DMS 273 (cell line): ENCODE data around the gene GOLGA2.
A peak's percentile ranks its signal among the peaks of the same experiment; 100 is the strongest.

Experiments
- DNase-seq: peaks from one replicate; lab custom pipeline; 2025; ENCODE audit not compliant: unreplicated experiment; lab: John Stamatoyannopoulos, UW

Gene GOLGA2

DNA sequence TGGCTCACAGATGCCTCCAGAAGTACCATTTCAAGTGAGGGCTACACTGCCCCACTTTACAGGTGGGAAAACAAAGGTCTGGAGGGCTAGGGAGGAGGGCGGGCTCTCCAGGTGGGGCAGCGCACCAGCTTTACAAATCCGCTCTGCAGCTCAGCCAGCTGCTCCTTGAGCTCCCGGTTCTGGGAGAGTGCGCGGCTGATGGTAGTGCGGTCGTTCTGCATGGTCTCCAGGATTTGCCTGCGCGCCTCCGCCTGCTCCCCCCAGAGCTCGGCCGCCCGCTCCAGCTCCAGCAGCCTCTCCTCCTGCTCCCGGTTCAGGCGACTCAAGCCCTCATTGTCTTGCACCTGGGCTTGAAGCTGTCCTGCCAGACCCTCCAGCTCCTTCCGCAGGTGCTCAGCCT lies 15.5 kb downstream of the GOLGA2 start:
- DNase-seq, result no peak

DNA sequence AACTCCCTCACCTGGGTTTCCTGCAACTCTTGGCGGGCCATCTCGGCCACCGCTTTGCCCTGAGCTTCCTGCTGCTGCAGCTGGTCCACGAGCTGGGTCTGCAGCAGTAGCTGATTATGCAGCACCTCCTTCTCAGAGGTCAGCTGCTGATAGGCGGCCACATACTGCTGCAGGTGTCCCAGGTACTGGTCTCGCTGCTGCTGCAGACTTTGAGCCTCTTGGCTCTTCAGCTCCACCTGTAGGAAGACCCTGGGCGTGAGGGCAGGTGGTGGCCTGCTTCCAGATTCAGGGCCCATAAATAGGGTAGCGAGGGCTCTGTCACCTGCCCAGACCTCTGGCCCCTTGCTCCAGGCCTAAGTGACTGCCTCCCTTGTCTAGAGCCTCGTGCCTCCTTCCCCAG lies 16.7 kb downstream of the GOLGA2 start:
- DNase-seq, result no peak

DNA sequence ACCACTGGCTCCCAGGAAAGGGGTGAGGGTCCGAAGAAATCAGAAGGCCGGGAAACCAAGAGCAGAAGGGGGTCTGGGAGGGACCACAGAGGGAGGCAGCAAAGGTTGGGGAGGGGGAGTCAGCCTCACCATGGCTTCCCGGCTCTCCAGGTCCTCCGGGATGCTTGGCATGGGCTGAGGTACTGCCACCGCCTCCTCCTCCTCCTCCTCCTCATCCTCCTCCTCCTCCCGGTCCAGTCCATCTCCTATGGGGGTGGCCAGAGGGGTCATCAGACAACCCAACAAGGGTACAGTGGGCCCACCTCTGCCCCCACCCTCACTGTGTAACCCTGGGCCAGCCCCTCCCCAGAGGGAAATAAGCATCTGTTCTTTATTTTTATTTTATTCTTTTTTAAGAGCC lies 17.5 kb downstream of the GOLGA2 start:
- DNase-seq, result no peak

DNA sequence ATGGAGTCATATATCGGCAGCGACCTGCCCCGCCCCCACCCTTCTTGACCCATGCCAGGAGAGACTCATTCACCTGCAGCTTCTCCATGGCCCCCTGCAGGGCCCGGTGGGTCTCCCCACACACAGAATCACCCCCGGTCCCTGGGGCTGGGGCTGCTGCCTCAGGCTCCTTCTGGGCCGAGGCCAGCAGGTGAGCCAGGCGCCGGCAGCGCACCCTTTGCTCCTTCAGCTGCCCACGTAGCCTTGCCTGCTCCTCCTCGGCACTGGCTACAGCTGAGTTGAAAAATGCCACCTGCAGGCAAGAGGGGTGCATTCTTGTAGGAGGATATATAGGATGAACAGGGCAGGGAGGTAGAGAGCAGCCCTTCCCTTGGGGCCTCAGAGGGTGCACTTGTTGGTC lies 17.9 kb downstream of the GOLGA2 start:
- no peak for DNase-seq

DNA sequence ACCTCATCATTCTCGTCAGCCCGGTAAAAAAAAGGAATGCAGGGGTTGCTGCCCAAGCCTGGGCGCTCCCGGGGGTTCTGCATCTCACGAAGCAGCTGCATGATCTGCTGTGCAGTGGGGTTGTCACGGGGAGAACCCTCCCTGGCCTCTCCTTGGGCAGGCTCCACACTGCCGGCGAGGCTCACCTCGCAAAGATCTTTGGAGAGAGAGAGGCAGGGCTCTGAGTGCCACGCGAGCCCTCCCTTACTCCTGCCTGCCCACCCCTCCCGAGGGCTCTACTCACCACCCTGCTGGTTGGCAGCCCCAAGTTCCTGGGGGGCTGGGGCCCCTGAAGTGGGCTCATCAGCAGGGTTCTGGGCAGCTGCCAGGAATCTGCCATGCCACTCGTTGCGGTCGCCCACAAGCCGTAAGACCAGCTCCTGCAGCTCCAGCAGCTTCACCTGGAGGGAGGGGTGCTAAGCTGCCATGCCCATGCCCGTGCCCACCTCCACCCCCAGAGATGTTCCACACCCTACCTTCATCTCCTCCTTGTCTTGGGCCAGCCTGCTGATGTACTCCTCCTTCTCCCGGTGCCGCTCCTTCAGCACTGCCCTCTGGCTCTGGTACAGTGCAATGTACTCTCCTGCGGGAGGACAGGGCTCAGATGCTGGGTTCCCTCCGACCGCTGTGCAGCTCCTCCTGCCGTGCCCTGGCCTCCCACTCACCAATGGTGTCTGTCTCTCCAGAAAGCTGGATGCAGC lies 18.6 kb downstream of the GOLGA2 start:
- no peak for DNase-seq

DNA sequence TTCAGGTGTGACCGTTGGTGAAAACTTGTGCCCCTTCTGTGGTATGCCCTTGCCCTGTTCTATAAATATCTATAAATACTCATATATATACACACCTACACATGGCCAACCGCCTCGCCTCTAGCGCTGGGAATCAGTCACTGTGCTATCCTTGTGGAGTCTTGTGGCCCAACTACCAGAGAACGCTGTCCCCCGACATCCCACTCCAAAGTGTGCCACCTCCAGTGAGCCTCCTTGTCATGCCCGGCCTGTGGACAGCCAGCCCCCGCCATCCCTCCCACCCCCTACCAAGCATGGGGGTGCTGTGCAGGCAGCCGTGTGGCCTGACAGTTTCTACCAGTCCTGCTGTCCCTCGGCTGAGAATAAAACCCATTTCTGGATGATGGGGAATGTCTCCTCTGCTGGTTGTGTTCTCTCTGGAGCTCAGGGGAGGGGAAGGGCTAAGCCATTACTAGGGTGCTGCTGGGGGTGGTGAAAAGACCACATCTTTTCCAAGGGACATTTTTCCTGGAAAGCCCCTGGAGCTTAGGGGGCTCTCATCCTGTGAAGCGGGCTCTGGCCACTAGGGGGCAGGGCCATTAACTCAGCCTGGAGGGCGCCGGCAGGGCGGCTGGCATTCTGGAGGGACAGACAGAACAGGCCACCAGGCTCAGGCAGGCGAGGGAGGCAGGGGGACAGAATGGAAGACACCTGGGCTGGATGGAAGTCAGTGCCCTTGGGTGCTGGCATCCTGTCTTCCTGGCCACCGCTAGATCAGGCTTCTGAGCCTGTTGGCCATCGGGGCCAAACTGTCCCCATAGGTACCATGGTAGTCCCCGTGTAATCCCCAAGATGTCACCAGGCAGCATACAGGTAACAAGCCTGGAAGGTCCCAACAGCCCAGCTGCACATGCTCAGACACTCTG lies 20.7 kb downstream of the GOLGA2 start:
- DNase-seq, result peak; percentile 85

DNA sequence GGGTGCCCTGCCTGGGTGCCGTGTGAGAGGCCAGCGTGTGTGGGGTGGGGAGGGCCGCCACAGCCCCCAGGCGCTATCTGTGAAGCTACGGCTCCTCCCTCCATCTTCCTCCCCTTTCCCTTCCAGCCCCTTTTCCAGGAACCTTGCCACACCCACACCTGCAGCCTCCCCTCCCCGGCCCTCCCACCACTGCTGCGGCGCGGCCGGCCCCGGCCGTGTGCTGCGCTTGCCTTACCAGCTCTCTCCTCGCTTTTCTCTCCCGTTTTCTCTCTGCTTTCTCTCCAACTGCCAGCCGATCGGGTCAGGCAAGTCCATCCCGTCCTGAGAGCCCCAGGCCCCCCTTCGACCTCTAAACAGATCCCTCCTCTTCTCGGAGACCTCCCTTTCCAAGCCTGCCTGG lies 21.4 kb downstream of the GOLGA2 start:
- DNase-seq, result no peak

DNA sequence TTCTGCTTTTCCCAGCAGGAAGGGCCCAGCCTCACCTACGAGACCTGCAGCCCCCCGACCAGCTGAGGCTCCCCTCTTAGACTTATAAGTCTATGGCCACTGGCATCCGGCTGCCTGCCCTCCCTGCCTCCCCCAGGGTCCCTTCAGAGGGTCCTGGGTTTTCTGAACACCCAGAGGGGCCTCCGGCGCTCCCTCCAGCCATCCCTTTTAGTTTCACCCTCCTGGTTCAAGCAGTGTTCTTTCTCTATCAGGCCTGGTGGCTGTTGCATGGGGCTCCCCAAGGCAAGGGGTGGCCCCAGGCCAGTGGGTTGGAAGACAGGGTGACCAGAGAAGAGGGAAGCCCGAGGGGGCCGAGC lies 21.8 kb downstream of the GOLGA2 start:
- DNase-seq, result no peak

DNA sequence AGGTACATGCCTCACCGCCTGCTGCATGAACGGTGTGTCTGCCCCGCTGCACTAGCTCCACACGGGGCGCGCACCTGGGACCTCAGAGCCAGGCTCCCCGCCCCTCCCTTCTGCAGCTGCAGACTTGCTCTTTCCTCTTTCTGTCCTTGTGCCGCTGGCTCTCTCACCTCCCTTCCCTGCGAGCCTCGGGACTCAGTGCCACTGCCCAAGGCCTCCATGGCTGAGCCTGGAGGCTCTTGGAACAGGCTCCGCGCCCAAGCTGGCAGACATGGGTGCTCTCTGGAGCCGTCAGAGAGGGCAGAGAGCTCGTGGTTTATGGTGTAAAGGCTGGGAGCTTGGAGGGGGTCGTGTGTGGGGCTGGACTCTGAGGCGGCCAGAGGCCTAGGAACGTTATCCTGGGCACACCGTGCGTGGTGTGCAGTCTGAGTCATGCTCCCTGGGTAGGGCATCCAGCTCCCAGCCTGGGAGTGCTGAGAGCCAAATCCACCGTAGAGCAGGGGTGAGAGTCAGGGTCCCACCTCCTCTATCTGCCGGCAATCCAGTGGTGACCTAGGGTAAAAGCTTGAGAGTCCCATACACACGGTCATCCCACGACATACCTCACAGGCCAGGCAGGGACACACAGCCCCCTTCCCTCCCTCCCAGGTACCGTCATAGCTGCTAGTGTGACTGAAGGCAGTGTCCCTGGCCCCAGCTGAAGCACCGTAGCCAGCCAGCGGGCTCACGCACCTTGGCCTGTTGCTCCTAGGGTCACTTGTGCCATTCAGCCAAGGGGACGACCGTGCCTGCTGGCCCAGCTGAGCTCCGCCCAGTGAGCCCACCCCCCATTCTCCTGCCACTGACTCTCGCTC lies 22.4 kb downstream of the GOLGA2 start:
- DNase-seq, result no peak

DNA sequence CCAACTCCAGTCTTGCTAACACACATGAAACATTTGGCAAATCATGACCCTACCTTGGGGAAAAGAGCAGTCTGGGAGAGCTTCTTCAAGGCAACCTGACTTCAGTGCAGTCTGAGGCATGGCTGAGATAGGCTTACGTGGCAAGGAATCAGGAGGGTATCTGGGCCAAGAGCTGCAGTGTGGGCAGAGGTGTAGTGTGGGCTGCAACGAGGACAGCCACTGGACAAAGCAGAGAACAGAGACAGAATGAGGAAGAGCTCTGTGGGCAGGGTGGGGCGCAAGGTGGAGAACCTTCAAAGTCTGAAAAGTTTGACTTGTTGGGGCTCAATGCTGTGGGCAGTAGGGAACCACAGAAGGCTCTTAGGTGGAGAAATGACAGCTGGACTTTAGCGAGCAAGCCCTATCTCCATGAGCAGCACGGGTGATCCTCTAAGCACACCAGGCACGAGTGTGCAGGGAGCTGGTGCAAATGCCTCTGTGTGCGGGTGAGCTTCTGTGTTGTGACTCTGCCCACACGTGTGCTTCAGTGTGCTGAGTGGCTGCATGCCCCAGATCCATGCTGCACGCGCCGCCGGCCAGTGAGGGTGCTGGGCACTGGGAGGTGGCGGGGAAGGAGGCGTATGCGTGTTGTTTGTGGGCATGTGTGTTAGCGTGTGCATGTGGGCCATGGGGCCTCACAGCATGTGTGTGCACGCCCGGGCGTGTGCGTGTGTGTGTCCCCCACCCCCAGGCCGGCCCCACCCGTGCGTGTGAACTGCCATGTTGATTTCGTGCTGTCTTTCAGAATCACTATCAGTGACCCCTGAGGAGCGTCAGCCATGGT lies 23.3 kb downstream of the GOLGA2 start:
- no peak for DNase-seq

DNA sequence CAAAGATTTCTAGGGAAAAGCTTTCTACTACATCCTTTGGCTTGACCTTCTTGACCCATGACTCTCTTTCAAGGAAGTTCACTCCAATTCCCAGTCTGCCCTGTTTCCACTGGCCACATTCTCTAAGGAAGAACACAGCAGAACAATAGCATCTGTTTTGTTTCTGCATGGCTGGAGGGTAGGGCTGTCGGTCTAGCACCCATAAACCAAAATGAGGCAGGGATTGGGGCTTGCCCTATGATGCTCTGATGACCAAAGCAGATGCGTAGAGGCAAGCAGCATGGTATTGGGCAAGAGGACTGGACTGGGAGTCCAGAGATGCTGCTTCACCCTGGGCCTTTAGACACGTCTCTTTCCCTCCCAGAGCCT lies 24.1 kb downstream of the GOLGA2 start:
- no peak for DNase-seq

DNA sequence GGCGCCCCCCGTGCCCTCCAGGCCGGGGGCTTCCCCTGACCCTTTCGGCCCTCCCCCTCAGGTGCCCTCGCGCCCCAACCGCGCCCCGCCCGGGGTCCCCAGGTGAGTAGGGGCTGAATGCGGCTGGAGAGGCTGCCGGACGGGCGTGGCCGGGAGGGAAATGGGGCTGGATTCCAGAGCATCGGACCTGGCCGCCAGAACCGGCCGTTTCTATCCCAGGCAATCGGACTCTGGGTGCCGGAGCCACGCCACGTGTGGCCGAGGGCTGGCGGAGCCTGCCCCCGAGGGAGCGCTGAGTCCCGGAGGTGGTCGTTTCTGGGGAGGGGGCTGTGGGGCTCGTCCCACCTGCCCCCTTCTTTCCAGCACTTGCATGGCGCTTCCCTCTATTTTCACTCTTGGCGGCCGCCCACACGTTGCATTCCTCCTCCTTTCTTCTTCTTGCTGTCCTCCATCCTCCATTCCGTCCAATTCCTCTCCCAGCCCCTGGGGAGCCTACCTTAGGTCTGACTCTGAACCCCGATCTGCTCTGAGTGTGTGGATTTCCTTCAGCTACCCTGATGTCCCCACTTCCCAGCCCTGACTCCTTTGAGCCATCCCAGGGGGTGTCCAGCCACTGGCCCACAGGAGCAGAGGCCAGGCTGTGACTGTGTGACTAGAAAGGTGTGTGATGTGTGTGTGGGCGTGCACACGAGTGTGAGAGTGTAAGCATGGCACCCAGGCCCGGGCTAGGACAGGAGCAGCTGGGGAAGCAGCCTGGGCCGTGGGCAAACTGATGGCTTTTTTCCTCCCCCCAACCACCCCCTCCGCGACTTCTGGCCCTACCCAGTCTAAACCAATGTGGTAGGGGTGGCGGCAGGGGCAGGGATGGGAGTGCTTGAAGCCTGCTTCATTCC lies 24.7 kb downstream of the GOLGA2 start:
- DNase-seq, result no peak

DNA sequence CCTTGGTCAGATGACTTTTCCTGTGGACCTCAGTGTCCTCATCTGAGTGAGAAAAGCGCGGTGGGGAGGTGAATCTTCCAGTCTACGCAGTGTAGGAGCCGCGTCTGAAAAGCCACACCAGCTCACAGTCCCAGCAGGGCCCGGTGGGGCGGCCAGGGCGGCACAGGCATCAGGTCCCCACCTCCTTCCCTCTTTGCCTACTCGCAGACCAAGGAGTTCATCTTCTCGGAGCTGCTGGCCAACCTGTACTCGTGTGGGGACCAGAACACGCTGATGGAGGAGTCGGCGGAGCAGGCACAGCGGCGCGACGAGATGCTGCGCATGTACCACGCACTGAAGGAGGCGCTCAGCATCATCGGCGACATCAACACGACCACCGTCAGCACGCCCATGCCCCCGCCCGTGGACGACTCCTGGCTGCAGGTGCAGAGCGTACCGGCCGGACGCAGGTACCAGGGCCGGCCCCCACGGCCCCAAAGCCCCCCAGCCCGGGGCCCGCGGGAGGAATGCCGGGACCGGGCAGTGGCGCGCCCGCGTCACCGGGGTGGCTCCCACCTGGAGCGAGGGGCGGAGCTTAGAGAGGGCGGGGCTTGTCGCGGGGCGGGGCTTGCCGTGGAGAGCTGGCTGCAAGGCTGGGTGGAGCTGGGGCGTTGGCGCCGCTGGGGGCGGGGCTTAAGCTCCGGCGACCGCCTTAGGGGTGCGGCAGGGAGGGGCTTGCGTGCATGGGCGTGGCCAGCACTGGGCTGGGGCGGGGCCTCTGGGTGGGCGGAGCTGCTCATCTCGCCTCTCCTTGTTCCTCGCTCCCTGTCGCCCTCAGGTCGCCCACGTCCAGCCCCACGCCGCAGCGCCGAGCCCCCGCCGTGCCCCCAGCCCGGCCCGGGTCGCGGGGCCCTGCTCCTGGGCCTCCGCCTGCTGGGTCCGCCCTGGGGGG lies 25.6 kb downstream of the GOLGA2 start:
- peak; percentile 36 for DNase-seq

DNA sequence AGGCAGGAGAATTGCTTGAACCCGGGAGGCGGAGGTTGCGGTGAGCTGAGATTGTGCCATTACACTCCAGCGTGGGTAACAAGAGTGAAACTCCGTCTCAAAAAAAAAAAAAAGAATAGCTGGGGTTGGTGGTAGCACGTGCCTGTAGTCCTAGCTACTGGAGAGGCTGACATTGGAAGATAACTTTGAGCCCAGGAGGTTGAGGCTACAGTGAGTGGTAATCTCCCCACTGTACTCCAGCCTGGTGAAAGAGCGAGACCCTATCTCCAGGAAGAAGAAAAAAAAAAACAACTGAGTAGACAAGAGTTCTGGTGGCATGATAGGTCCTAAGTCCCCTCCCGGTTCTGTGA lies 26.3 kb downstream of the GOLGA2 start:
- DNase-seq, result no peak

DNA sequence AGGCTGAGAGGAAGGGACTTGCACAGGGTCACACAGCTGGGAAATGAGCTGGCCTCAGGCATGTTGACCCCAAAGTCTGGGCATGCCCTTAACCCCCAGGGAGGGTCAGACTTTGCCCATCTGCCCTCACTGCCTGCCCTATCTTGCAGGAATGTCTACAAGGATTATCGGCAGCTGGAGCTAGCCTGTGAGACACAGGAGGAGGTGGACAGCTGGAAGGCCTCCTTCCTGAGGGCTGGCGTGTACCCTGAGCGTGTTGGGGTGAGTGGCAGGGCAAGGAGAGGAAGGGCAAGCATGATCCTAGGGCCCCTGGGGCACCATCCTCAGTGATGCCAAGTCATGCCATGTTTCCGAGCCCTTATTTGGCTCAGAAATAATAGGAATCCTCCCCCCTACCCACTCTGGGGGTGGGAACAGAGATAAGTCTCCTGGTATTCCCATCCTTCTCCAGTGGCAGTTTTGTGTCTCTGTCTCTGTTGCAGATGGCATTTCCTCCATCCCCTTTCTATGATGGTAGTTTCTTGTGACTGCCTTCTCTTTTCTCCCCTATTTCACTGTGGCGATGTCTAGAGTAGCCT lies 28.5 kb downstream of the GOLGA2 start:
- DNase-seq, result peak; percentile 43

DNA sequence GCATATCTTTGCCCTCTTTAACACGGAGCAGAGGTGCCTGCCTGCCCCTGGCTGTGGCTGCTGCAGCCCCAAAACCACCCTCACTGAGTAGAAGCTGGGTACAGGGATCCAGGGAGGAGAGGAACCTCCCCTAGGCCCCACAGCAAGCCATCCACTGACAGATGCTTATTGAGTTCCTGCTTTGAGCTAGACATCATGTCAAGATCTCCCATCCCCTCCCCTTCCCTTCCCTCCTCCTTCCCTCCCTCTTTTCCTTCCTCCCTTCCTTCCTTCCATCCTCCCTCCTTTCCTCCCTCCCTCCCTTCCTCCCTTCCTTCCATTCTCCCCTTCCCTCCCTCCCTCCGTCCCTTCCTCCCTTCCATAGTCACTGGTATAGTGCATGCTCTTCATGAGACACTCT lies 29.3 kb downstream of the GOLGA2 start:
- DNase-seq, result no peak

DNA sequence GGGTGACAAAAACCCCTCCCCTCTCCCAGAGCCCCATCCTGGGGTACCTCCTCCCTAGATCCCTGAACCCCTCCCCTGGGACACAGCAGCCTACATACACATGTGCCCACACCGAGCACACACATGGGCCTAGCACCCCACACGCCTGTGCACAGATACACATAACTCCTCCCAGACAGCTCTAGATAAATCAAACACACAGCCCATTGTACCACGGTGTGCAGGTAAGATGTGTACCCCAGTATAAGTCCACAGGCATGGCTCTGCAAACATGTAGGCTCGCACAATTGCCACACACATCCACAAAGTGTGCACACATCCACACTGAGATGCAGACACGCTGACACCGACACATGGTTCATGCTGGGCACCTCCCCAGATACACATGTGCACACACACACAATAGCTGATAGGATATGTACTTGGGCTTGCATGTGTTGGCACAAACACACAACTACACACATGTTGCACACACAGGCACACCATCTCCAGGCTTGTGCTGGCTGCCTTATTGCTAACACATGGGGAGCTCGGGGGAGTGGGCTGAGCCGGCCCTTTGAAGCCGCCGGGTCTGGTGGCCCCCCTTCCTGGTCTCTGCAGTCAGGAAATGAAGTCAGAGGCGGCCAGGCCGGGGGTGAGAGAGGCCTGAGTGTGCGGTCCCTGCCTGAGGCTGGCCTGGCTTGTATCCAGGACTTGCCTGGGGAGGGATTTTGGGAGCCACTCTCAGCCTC lies 30.2 kb downstream of the GOLGA2 start:
- DNase-seq, result peak; percentile 33

DNA sequence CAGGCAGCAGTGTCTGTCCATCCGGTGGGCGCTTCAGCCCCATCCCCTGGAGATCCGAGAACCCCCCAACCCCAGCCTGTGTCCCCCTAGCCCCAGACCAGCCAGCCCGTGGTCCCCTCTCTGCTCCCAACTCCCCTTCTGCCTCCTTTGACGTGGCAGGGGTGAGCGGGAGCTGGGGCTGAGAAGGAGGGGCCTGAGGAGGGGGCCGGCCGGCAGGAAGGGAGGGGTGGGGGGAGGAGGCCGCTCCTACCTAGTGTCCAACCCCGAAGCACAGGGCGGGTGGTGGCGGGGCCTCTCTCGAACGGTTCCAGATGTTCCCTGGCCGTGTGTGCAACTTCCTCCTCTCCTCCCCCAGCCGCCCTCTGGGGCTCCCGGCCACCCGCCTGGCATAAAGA lies 31.0 kb downstream of the GOLGA2 start:
- DNase-seq, result peak; percentile 43
